GM12874 (cell line): Measurements from ENCODE around the gene RBMS1.

Experiments used
- CTCF ChIP-seq: IDR thresholded peaks from 2 replicates; pipeline ENCODE4 v1.5.1; 2011; ENCODE audit warnings: low read depth, mild to moderate bottlenecking, control low read depth, low read length, moderate library complexity; ENCODE audit not compliant: insufficient read depth

The RBMS1 gene

DNA sequence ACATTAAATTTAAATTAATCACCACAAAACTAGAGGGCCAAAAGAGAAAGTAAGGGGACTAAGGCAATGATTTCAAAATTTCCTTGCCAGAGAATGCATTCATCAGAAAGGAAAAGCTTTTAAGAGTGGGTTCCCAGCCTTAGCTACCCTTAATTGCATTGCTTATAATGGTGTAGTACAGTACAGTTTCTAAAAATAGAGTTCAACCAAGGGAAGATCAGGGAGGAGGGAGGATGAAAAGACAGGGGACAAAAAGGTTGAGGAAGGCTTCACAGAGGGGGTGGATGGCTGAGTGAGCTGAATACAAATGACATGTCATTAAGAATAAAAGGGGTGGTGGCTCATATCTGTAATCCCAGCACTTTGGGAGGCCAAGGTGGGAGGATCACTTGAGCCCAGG, 119.9 kb downstream of the RBMS1 start:
- TF ChIP-seq CTCF: no peak

DNA sequence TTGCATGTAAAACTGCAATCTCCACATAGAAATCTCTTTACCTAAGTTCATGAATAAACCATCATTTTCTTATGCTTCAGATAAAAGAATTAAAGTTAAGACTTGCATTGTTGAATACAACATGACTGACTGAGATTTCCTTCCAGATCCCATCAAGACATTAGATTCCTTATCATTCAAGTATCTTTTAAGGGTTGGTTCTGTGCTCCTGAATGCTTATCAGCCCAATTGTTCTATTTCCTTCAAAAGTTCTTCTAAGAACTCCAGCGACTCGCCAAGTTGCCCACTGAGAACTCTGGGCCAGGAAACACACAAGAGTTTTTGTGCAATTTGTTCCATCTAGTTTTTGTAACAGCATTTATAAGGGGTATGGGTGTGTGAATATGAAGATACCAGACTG, 120.3 kb downstream of the RBMS1 start:
- TF ChIP-seq CTCF: no peak

DNA sequence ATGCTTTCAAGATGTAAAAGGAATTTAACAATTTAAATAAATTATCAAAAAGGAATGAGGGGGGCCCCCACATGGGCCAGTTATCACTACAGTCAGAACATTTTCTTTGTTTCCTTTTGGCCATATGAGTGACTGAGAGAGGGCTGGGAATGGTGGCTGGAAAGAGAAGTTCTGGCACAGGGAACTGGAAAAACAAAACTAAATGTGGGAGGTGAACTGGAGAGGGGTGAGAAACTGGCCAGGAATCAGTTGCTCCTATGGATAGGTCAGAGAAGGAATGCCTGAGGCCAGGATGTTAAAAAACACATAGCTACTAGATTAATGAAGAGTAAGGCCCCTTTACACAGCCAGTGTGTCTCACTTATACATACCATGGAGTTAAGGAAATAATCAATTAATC, 121.0 kb downstream of the RBMS1 start:
- no peak for TF ChIP-seq CTCF

- no peak for TF ChIP-seq CTCF
Measured at GRCh38 chr2:160372010-160372356, 121.6 kb downstream of the RBMS1 start.

DNA sequence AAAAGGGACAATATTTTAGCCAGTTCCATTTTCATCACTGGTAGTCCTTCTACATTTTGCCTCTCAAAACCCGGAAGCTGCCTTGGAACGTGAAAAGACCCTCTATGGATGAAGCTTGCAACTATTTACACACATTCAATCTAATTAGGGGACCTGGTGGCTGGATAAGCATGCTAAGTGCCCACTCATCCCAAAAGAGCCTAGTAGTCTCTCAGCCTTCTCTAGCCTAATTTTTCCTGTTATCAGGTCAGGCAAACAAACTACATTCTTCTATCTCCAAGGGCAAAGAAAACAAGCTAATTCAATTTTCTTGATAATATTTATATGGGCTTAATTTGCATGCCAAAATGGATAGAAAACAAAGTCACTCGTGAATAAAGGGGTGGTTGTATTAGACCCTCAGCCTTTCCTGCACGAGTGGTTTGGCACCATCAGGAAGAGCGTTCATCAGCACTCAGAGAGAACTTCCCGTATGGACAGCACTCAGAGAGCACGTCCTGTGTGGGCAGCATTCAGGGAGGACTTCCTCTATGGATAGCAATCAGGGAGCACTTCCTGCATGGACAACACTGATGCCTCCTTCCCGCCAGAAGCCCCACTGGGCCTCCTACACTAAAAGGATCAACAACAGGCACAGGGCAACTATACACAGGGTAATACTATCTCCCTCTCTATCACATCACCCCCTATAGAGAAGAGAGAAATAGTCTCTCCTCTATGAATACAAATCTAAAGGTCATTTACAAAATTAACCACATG, 122.2 kb downstream of the RBMS1 start:
- no peak for TF ChIP-seq CTCF

DNA sequence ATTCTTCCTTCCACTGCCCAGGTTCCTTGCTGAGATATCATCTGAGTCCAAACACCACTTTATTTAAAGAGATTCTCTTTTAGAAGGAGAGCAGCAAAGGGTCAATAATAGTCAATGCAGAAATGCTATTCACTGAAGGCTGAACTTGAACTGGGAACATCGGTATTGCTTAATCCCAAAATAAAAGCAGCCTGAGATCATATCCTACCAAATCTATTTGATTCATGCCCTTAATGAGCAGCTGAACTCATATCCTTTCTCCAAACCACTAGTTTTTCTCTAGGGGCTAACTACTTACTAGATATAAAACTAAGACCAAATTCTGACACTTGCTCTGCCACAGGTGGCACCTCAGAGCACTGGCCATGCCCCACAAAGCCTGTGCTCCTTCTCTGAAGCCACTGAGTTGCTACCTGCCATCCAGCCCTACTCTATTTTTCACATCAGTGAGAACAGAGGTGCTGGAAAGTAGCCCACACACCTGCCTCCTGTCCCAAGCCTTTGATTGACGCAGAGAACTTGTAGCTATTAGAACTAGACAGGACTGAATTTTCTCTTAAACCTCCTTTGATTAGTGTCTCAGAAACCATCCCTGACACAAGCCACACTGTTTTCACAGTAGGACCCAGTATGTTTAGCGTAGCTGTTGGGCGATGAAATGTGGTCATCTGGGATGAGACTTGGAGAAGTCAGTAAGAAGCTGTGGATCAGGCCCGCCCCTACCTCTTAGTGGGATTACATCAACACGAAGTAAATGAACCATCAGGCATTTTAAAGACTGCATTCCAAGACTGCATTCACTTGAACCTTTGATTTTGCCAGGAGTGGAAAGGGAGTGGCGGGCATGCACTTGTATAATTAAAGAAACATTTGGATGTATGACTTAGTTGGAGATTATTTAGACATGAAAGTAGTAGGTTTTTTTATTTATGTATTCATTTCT, 124.3 kb downstream of the RBMS1 start:
- no peak for TF ChIP-seq CTCF

- no peak for TF ChIP-seq CTCF
Measured at GRCh38 chr2:160367887-160368286, 125.7 kb downstream of the RBMS1 start.
